Activated T-helper 9 cell treated with anti-CD3 and anti-CD28 coated beads, Interleukin-2, amount 50 U/mL, for 16 hours (primary cell): ENCODE results near the gene ACTN2.

Experiments
- DNase-seq: peaks from one replicate; pipeline ENCODE4 v3.0.0-alpha.2; 2020; ENCODE audit warnings: low read depth

The ACTN2 gene

DNA sequence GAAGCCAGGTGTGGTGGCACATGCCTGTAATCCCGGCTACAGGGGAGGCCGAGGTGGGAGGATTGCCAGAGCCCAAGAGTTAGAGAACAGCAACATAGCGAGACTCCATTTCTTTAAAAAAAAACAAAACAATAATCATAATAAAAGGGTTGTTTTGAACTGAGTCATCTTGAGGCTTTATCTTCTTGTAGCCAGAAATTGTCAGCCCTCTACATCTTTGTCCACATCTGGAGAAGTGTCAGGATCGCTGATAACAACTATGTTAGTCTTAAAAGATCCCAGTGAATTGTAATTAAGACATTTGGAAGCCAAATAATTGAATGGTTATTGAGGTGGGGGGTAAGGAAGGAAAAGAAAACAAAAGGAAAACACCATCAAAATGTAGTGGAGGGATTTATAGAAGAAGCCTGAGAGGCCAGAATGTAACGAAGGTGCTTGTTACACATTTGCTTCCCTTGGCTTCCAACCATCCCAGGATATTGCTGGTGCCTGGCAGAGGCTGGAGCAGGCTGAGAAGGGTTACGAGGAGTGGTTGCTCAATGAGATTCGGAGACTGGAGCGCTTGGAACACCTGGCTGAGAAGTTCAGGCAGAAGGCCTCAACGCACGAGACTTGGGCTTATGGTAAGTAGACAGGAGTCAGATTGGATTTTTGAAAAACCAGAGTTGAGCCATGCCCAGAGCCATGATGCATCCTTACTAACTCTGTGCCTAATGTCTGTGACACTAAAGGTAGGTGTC, 56.3 kb downstream of the ACTN2 start:
- no peak for DNase-seq

DNA sequence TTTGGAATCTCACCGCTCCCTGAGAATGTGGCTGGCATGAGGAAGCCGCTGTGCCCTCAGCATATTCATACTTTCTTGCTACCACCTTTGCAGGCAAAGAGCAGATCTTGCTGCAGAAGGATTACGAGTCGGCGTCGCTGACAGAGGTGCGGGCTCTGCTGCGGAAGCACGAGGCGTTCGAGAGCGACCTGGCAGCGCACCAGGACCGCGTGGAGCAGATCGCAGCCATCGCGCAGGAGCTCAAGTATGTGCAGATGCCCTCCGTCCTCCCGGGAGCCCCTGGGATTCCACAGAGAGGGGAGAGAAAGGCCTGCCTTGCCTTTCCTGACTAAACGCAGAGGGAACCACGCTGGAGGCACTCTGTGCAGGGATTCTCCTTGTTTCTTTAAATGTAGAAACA, 58.2 kb downstream of the ACTN2 start:
- no peak for DNase-seq

DNA sequence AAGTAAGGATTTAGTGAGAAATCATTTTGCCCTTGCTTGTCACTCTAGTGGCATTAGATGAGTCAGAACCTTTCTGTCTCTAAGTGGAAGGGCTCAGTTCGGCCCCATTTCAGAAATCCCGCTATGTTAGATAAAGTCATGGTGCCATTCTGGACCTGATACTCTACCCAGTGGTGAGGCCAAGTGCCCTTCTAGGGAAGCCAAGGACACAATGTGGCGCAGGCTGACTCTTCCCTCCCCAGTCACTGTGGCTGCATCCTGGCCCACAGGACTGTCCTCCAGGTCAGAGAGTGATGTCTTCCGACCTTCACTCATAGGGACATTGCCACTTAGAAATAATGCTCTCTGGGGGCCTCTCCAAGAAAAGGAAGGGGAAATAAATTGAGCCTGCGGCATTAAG, 60.5 kb downstream of the ACTN2 start:
- no peak for DNase-seq

DNA sequence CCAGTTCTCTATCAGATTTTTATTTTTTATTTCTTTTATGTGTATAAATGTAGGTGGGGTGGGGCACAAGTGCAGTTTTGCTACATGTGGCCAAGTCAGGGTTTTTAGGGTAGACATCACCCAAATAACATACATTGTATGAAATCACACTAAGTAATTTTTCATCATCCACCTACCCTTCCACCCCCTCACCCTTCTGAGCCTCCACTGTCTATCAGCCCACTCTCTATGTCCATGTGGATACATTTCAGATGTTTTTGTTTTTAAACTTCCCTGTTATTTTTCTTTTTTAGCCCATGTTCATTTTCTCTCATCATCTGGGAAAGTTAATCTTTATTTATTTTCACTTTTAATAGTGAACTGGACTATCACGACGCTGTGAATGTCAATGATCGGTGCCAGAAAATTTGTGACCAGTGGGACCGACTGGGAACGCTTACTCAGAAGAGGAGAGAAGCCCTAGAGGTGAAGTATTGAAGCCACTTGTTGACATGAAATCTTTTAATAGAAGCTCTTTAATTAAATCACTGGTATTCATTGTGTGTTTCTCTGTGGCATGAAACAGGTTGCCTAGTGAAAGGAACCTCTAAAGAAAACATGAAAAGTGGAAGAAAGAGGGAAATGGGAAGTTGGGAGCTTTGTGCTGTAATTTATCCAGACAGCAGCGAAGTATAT, 61.1 kb downstream of the ACTN2 start:
- no peak for DNase-seq

DNA sequence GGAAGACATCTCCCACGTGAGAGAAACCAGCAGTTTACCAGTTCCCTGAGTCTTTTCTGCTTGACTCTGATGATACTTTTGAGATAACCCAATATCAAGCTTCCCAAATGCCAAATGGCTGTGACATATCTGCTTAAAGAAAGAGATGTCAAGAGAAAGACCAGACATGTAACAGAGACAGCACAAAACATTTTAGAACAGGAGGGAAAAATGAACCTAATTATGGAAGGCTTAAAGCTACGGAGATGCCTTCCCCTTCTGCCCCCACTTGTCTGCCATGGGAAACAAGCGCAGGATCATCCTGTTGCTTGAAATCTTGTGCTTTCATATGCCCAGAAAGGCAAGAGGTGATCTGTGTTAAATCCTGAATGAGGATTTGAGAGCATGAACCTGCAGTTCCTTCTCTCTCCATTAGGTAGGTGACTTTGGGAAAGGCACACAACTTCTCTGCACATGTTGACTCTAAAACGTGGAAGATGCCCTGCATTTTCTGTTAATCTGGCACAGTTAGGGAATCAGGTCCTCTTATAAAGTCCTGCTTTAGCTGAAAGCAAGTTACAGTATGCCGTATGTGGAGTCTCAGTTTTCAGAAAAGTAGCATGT, 62.1 kb downstream of the ACTN2 start:
- DNase-seq, result no peak

DNA sequence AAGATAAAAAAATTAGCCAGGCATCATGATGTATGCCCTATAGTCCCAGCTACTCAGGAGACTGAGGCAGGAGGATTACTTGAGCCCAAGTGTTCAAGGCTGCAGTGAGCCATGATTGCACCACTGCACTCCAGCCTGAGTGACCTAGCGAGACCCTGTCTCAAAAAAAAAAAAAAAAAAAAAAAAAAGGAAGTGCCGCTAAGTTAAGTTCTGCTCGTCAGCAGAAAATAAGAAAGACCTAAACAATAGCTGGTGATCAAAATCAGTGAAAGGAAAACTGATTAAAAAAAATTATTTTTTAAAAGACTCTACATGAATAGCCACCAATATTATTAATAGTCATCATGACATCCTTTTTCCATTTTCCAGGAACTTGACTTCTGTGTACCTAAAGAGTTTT, 64.6 kb downstream of the ACTN2 start:
- no peak for DNase-seq

DNA sequence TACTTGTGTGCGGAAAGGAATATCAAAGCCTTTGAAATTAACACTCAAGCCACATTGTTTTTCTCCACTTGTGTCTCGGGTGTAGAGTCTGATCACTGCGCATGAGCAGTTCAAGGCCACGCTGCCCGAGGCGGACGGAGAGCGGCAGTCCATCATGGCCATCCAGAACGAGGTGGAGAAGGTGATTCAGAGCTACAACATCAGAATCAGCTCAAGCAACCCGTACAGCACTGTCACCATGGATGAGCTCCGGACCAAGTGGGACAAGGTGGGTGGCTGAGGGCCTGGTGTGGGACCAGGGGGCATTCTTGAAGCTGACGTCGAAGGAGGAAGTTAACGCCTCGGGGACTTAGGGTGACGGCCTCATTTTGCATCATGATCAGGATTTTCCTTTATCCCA, 65.1 kb downstream of the ACTN2 start:
- DNase-seq, result no peak

DNA sequence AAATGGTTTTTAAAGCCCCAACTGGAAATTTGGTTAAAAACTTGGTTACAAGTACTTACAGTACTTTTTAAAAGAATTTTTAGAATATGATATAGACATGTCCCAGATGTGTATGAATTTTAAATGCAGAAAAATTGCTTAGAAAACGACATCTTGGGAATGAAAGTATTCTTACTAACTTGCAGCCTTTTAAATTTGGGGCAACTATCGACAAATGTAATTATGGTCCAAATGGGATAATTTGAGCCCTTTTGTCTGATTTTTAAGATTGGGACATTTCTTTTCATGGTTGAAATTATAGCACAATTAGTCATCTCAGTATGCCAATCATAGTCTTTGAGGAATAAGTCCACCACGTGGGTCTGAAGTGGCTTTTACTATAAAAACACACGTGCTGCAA, 65.6 kb downstream of the ACTN2 start:
- no peak for DNase-seq

DNA sequence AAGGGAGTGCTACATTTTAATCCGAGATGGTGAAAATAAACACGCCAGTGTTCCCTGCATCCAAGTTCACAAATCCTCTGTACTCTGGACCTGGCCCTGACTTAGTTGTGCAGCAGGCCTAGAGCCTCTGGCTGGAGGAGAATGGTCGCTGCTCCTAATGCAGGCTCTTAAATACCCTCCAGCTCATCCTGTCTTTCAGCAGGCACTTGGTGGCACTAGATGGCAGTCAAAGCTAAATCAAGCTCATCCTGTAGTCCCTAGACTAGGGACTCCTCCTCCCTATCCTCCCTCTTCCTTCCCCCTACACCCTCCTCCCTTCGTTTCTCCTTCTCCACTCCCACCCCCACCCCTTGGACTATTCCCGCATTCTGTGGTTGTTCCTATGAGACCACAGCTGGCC, 67.2 kb downstream of the ACTN2 start:
- no peak for DNase-seq

DNA sequence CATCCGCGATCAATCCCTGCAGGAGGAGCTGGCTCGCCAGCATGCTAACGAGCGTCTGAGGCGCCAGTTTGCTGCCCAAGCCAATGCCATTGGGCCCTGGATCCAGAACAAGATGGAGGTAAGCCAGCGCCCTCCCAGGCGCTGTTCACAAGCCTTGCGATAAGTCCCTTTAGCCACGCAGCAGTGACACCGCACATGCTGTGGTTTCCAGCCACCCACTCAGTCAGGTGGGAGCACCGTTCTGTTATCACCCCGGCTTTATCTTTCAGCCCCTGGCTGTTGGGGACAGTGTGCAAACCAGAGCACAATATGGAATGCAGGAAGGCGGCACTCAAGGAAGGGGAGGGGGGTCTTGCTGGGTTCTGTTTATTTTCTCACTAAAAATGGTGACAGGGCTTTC, 67.7 kb downstream of the ACTN2 start:
- DNase-seq, result no peak

DNA sequence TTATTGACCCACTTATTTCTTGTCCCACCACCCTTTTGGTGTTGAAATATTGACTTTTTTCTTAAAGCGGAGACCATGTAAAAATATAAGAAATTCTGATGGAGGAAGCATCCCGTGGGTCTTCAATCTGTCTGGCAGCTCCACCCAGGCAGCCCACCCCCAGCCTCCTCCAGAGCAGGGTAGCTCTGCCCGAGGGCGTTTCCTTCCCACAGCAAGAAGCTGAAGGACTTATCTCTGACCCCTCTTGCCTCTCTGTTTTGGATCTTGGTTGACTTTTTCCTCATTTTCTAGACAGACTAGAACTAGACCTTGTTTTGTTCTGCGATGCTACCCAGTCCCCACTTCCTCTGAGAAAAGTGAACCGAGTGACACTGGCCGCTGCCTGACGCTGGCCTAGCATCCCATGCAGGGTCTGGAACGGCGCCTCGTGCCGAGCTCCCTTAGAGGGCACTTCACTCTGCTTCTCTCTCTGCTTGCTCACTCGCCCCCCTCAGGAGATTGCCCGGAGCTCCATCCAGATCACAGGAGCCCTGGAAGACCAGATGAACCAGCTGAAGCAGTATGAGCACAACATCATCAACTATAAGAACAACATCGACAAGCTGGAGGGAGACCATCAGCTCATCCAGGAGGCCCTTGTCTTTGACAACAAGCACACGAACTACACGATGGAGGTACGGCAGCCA, 68.4 kb downstream of the ACTN2 start:
- no peak for DNase-seq

DNA sequence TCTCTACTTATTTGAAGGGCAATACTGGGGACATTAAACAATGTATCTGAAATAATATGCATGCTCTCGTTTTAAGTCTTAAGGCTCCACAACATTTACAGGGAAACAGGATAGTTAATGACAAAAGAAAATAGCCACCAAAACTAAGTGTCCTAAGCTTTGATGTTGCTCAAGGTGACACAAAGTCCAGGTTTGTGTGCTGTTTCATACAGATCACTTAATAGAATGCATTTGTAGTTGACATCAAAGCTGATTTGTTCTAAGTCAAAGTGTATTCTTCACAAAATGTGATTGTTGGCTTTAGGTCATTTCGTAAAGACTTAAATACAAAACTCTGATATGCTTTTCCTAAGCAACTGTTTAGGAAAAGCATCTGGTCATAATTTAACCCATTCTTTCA, 71.3 kb downstream of the ACTN2 start:
- no peak for DNase-seq

DNA sequence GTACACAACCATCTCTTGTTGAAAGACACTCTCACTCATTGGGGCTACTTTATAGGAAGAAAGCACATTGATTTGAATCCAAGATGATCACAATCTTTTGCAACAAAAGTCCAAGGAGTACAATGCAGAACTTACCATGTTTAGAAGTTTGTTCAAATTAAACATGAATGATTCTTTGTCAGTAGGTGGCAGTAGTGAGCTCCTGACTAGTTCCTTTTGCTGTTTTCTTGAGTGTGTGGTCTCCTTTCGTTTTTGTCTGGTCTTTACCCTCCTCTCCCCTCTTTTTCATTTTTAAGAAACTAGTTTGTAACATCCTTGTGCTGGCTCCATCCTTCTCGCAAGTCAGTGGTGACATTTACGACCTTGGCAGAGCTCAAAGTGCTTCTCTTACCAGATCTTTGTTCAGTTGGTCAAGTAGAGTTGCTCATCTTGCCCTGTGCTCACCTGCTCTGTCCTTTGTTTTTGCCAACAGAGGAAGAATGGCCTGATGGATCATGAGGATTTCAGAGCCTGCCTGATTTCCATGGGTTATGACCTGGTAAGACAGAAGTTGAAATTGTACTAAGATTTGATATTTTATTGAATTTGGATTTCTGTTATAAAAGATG, 73.1 kb downstream of the ACTN2 start:
- DNase-seq, result no peak

DNA sequence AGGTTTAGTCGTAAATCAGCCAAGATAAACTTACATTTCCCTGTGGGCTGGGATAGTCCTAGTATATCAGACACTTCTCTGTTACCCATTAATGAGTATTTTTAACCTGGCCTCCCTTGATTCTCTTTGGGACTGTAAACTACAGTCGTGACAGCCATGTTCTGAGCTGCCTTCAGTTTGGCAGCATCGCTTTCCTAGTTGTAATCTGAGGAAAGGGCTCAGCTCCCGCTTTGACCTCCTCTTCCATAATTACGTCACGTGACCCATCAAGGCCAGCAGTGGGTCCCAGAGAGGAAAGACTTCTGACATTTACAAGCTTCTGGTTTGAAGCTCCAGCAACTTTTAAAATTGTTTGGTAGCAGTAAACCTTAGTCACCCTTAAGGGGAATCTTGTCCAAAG, 74.2 kb downstream of the ACTN2 start:
- no peak for DNase-seq

DNA sequence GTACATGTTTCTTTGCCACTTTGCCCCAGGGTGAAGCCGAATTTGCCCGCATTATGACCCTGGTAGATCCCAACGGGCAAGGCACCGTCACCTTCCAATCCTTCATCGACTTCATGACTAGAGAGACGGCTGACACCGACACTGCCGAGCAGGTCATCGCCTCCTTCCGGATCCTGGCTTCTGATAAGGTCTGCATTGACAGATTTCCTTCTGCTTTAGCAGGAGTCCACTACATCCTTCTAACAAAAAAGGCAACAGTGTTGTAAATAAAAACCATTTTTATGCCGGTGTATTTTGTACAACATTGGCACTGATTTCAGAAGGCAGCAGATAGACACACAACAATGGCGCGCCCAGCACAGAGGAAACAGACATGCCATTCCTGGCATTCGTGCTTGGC, 74.7 kb downstream of the ACTN2 start:
- DNase-seq, result no peak

DNA sequence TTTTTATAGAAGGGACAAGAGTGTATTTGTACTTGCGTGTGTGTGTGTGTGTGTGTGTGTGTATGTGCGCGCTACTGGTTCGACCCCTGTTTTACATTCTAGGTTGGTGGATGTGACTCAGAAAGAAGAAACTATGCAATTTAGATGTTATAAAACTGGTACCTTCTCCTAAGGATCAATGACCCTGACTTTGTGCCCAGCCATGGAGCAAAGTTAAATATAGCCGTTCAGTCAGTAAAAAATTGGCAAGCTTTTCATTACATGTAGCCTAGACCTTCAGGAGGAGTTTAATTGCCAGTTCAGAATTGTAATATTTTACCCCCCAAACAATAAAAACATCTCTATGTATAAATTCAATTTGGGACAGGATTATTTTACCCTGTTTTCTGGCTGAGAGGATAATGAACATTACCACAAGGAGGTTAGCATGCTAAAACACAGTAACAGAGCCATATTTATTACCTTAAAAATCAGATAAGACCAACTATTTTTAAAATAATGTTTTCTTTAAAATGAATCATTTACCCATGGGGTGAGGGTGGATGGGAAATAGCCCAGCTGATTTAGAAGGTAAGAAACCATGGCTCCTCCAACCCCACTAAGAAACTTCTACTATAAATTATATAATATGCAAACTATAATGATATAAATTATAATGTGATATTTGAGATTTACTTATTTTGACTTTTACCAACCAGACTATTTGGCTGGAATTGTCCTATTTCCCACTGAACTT, 75.3 kb downstream of the ACTN2 start:
- no peak for DNase-seq

DNA sequence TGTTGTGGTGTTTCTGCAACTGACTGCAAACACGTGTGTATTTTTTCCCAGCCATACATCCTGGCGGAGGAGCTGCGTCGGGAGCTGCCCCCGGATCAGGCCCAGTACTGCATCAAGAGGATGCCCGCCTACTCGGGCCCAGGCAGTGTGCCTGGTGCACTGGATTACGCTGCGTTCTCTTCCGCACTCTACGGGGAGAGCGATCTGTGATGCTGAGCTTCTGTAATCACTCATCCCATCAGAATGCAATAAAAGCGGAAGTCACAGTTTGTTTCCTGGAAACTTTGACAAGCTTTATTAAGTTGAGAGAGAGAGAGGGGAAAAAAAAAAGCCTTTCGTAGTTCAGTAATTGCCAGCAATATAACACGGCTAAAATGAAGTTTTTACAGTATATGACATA, 76.1 kb downstream of the ACTN2 start:
- no peak for DNase-seq

DNA sequence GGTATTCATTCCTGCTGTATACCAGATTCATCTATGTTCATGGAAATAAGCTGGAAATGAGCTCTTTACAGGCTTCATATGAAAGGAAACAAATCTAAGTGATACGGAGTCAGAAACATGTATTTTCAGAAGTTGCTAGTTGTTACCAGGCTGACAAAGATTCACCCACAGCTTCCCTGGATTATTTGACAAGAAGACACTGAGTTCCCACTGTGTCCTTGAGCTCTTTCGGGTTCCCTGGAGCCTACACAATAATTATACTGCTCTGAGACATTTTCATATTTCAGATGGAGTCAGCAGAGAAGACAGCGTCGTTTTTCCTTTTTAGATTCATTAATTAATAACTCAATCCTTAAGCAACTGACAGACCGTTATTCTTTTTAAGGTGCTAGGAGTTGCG, 79.5 kb downstream of the ACTN2 start:
- no peak for DNase-seq

DNA sequence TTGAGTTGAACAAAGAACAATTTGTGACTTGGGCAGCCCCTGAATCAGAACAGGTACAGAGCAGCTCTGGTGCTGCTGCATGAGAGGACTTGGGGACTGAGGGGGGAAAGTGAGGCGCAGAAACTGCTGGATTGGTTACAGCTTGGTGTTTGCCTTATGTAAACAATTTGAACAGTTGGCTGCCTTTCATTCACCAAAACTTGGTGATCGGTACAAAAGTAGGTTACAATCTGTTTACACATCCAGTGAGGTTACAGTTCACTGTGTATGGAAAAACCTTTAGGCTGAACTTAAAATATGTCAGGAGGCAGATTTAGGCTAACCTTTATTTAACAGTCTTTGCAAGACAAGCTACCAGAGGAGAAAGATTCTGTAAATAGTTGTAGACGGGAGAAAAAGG, 80.2 kb downstream of the ACTN2 start:
- DNase-seq, result no peak

DNA sequence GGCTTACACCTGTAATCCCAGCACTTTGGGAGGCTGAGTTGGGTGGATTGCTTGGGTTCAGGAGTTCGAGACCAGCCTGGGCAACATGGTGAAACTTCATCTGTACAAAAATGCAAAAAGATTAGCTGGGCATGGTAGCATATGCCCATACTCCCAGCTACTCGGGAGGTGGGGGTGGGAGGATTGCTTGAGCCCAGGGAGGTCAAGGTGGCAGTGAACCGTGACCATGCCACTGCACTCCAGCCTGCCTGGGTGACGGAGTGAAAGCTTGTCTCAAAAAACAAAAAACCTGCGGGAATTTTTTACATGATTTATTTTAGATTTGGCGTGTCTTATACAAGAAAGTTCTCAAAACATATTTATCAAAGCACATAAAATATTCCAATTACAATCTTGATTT, 81.0 kb downstream of the ACTN2 start:
- no peak for DNase-seq

DNA sequence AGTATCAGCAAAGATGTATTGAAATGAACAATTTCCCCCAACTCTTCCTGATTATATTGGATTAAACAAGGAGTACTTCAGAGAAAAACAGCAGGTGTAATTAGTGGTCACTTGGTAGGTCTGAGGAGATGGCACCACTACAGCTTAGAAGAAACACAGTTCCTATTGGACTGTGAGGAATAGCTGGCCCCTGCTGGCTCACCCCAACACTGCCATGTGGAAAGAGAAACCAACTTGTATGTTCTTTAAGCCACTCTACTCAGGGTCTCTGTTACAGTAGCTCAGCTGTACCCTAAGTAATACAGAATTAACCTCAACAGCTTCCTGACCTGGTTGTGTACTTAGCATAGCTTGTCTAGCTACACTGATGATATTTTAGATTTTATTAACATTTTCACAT, 82.3 kb downstream of the ACTN2 start:
- no peak for DNase-seq

DNA sequence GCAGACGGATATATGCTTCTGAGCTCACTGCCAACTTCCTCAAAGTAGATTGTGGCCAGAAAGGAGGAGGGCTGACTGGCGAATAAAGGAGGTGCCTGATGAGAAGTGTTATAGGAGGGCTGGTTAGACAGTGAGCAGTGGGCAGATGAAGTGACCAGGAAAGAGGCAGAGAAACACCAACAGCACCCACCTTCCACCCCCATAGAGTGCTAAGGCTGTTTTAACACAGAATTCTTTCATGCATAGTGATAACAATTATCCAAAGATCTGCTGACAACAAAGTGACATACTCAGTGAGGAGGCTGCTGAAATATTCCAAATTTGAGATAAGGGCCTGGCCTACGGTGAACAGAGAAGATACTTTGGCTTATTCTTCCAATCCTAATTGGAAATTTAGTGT, 87.6 kb downstream of the ACTN2 start:
- no peak for DNase-seq
